Activated naive CD4-positive, alpha-beta T cell treated with anti-CD3 and anti-CD28 coated beads for 36 hours (primary cell): Measurements from ENCODE around the gene ZNF581. TPM values are rescaled to one million over a fixed set of nuclear protein-coding genes. Genes with fewer than 3 reads are reported as not detected.

ENCODE experiments used
- CTCF ChIA-PET: fragments of 350-600 bp; sonication (Branson Sonifier 250); formaldehyde crosslinking; loops from one replicate; lab custom pipeline; 2021; ENCODE audit warnings: antibody characterized with exemption; lab: Charles Lee
- DNase-seq: peaks from one replicate; pipeline ENCODE4 v3.0.0-alpha.2; 2020
- H3K27ac Mint-ChIP-seq: one replicate; pipeline ENCODE4 v1.8.0; 2021; ENCODE audit warnings: mild to moderate bottlenecking, mixed read lengths
- H3K27me3 Mint-ChIP-seq: one replicate; pipeline ENCODE4 v1.8.0; 2021; ENCODE audit warnings: low read depth, mixed read lengths
- H3K36me3 Mint-ChIP-seq: one replicate; pipeline ENCODE4 v1.8.0; 2021; ENCODE audit warnings: low read depth, mixed read lengths
- H3K4me1 Mint-ChIP-seq: one replicate; pipeline ENCODE4 v1.8.0; 2021; ENCODE audit warnings: low read depth, mixed read lengths
- H3K4me3 Mint-ChIP-seq: one replicate; pipeline ENCODE4 v1.8.0; 2021; ENCODE audit warnings: mild to moderate bottlenecking, moderate library complexity, mixed read lengths
- H3K9me3 Mint-ChIP-seq: one replicate; pipeline ENCODE4 v1.8.0; 2021; ENCODE audit warnings: mixed read lengths
- intact Hi-C: fragments of 100-400 bp; cut with micrococcal nuclease; formaldehyde crosslinking; loops from one replicate; pipeline ENCODE4 v1.15.1; 2023
- total RNA-seq, 2 experiments: library from RNA; stranded (reverse); gene quantifications; one replicate each; pipeline ENCODE4 v1.2.3, GENCODE V29; 2021

The ZNF581 gene
- total RNA-seq, 2 experiments from 2014 or later = 18.0 to 20.7 TPM

- Mint-ChIP-seq H3K4me3 (no peak overlapping the region), H3K4me1 (peaks cover 34% of the 10 kb centered on the region), H3K27me3 (no peaks in the 10 kb centered on the region), H3K9me3 (no peaks in the 10 kb centered on the region), H3K27ac (no peak overlapping the region), H3K36me3 (peaks cover 23% of the 10 kb centered on the region)
- CTCF ChIA-PET = interaction anchor here (0.6 kb wide), 1 partner anchor 26 kb away, joined by 4 read pairs; no protein-coding TSS in a partner anchor
- intact Hi-C loops = no loop called here
- DNase-seq = no peak
Observed at GRCh38 chr19:55613396-55613795, 30.1 kb upstream of the ZNF581 start.

DNA sequence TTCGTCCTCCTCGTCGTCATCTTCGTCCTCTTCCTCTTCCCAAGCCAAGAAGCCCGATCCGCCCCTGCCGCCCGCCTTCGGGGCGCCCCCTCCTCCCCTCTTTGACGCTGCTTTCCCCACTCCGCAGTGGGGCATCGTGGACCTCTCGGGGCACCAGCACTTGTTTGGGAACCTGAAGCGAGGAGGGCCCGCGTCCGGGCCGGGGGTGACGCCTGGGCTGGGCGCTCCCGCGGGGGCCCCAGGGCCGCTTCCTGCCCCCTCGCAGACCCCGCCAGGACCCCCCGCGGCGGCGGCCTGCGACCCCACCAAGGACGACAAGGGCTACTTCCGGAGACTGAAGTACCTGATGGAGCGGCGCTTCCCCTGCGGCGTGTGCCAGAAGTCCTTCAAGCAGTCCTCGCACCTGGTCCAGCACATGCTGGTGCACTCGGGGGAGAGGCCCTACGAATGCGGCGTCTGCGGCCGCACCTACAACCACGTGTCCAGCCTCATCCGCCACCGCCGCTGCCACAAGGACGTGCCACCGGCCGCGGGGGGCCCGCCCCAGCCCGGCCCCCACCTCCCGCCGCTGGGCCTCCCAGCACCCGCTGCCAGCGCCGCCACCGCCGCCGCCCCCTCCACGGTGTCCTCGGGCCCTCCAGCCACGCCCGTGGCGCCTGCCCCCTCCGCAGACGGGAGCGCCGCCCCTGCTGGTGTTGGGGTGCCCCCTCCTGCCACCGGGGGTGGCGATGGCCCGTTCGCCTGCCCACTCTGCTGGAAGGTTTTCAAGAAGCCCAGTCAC, 29.3 kb upstream of the ZNF581 start:
- H3K36me3 Mint-ChIP-seq = peaks cover 24% of the 10 kb centered on the region
- intact Hi-C loops = no loop called here
- H3K27me3 Mint-ChIP-seq = no peaks in the 10 kb centered on the region
- CTCF ChIA-PET = no interaction called here
- no peak for DNase-seq
- no peak overlapping the region for H3K4me3 Mint-ChIP-seq
- H3K27ac Mint-ChIP-seq = no peak overlapping the region
- peaks cover 30% of the 10 kb centered on the region for H3K4me1 Mint-ChIP-seq
- no peaks in the 10 kb centered on the region for H3K9me3 Mint-ChIP-seq

DNA sequence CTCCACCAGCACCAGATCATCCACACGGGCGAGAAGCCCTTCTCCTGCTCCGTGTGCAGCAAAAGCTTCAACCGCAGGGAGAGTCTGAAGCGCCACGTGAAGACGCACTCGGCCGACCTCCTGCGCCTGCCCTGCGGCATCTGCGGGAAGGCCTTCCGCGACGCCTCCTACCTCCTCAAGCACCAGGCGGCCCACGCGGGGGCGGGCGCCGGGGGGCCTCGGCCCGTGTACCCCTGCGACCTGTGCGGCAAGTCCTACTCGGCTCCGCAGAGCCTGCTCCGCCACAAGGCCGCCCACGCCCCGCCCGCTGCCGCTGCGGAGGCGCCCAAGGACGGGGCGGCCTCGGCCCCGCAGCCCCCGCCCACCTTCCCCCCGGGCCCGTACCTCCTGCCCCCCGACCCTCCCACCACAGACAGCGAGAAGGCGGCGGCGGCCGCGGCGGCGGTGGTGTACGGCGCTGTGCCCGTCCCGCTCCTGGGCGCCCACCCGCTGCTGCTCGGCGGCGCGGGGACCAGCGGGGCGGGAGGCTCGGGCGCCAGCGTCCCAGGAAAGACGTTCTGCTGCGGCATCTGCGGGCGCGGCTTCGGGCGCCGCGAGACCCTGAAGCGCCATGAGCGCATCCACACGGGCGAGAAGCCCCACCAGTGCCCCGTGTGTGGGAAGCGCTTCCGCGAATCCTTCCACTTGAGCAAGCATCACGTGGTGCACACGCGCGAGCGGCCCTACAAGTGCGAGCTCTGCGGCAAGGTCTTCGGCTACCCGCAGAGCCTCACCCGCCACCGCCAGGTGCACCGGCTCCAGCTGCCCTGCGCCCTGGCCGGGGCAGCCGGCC, 28.5 kb upstream of the ZNF581 start:
- CTCF ChIA-PET = no interaction called here
- DNase-seq = no peak
- H3K27me3 Mint-ChIP-seq = no peaks in the 10 kb centered on the region
- H3K4me3 Mint-ChIP-seq = no peak overlapping the region
- no peaks in the 10 kb centered on the region for H3K9me3 Mint-ChIP-seq
- peaks cover 23% of the 10 kb centered on the region for H3K36me3 Mint-ChIP-seq
- H3K27ac Mint-ChIP-seq = no peak overlapping the region
- H3K4me1 Mint-ChIP-seq = peaks cover 32% of the 10 kb centered on the region
- intact Hi-C loops = no loop called here

GRCh38 chr19:55615543-55616394, 27.7 kb upstream of the ZNF581 start:
- Mint-ChIP-seq H3K27ac (no peak overlapping the region), H3K4me3 (no peak overlapping the region), H3K36me3 (peaks cover 27% of the 10 kb centered on the region), H3K4me1 (peaks cover 35% of the 10 kb centered on the region), H3K27me3 (no peaks in the 10 kb centered on the region), H3K9me3 (no peaks in the 10 kb centered on the region)
- intact Hi-C loops = no loop called here
- DNase-seq = no peak
- CTCF ChIA-PET = no interaction called here

GRCh38 chr19:55616395-55616875, 27.0 kb upstream of the ZNF581 start:
- Mint-ChIP-seq H3K4me3 (no peak overlapping the region), H3K27ac (no peak overlapping the region), H3K36me3 (peaks cover 27% of the 10 kb centered on the region), H3K27me3 (no peaks in the 10 kb centered on the region), H3K9me3 (no peaks in the 10 kb centered on the region), H3K4me1 (peaks cover 35% of the 10 kb centered on the region)
- CTCF ChIA-PET = no interaction called here
- intact Hi-C loops = no loop called here
- no peak for DNase-seq

DNA sequence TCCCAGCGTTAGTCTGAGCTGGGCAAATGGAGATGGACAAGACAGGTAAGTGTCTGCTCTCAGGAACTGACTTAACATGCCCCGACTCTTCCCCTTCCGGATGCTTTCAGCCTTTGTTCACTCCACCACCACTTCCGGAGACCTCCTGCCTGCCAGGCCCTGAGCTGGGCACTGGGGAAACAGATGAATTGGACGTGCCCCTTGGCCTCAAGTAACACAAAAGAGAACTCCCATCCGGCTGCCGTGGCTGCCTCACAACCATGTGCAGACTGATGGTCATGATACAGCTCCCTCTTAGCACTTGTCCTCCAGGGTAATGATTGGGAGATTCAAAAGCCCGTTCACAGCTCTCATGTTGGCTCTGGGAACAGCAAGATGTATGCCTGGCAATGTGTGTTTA, 26.0 kb upstream of the ZNF581 start:
- no peaks in the 10 kb centered on the region for H3K9me3 Mint-ChIP-seq
- H3K27ac Mint-ChIP-seq = peak overlapping the region; percentile 30
- peaks cover 27% of the 10 kb centered on the region for H3K36me3 Mint-ChIP-seq
- peaks cover 27% of the 10 kb centered on the region for H3K4me1 Mint-ChIP-seq
- CTCF ChIA-PET = interaction anchor here (0.8 to 1.4 kb wide), 2 partner anchors 11 to 15 kb away, joined by 3 to 5 read pairs; no protein-coding TSS in a partner anchor
- DNase-seq = no peak
- no peak overlapping the region for H3K4me3 Mint-ChIP-seq
- H3K27me3 Mint-ChIP-seq = no peaks in the 10 kb centered on the region
- intact Hi-C loops = no loop called here

- no peak for DNase-seq
- peaks cover 21% of the 10 kb centered on the region for H3K36me3 Mint-ChIP-seq
- H3K9me3 Mint-ChIP-seq = no peaks in the 10 kb centered on the region
- H3K4me1 Mint-ChIP-seq = peaks cover 30% of the 10 kb centered on the region
- H3K27ac Mint-ChIP-seq = no peak overlapping the region
- CTCF ChIA-PET = interaction anchor here (1.1 to 3.2 kb wide), 3 partner anchors 12 to 14 kb away, joined by 3 to 18 read pairs (median 5); partner anchors contain the start of gene ZNF865
- H3K4me3 Mint-ChIP-seq = no peak overlapping the region
- no peaks in the 10 kb centered on the region for H3K27me3 Mint-ChIP-seq
- intact Hi-C loops = no loop called here
Observed at GRCh38 chr19:55618426-55618825, 25.0 kb upstream of the ZNF581 start.

DNA sequence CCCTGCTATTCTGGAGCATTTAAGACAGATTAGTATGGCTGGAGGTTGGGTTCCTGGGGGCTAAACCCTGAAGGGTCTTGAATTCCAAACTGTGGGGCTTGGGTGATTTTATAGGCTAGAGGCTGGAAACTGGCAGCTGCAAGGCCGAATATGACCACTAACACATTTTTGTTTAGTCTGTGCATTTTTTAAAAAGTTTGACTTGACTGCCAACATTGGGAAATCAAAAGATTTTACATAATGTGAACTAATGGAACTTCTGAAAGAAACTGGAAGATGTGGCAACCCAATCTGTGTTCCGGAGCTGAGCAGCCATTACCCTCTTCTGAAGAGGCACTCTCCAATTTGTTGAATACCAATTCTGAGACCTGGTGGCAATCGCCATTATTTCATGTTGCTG, 24.2 kb upstream of the ZNF581 start:
- H3K36me3 Mint-ChIP-seq = peaks cover 20% of the 10 kb centered on the region
- H3K27me3 Mint-ChIP-seq = no peaks in the 10 kb centered on the region
- no peak overlapping the region for H3K4me3 Mint-ChIP-seq
- H3K4me1 Mint-ChIP-seq = peaks cover 36% of the 10 kb centered on the region
- intact Hi-C loops = no loop called here
- H3K9me3 Mint-ChIP-seq = no peaks in the 10 kb centered on the region
- H3K27ac Mint-ChIP-seq = no peak overlapping the region
- DNase-seq = no peak
- CTCF ChIA-PET = interaction anchor here (0.6 to 3.2 kb wide), 5 partner anchors 11 to 115 kb away, joined by 3 to 18 read pairs (median 3); partner anchors contain the start of gene ZNF865

DNA sequence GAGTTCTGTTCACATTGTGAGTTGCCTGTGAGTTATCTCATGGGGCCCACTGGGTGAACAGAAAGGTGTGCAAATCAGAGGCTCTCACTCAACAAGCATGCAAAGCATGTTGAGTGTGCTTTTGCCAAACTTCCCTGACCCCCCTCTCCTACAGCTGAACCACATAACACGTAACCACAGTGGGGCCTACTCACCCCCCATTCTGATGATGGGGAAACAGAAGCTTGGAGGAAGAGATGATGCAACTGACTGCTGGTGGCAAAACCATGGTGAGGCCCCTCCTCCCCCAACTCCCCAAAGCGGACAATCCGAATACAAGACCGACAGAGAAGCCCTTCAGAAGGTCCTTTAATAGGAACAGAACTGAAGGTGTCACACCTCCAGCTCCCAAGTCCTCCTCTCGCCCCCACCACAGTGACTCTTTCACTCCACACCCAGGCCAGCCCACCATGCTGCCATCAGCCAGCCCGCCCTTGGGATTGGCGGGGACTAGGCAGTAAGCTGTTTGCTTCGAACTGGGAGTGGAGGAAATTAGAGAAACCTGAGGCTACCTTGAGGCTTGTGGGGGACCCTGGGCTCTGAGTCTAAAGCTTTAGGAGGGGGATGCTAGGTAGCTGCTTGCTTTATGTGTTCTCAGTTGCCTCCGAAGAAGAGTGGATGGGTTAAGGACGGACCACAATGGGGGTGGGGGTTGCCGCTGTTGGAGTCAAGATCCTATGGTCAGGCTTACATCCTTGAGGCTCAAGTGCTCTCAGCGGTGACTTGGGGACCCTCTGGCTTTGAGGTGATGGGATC, 22.8 kb upstream of the ZNF581 start:
- Mint-ChIP-seq H3K4me1 (peaks cover 43% of the 10 kb centered on the region), H3K4me3 (peak overlapping the region; percentile 9), H3K27ac (peak overlapping the region; percentile 74), H3K9me3 (no peaks in the 10 kb centered on the region), H3K27me3 (no peaks in the 10 kb centered on the region), H3K36me3 (peaks cover 18% of the 10 kb centered on the region)
- CTCF ChIA-PET = interaction anchor here (0.8 to 3.2 kb wide), 3 partner anchors 11 to 117 kb away, joined by 3 to 18 read pairs (median 4); partner anchors contain the start of gene ZNF865
- peak; percentile 60 for DNase-seq
- intact Hi-C loops = no loop called here

- peaks cover 18% of the 10 kb centered on the region for H3K36me3 Mint-ChIP-seq
- no peak overlapping the region for H3K4me3 Mint-ChIP-seq
- H3K27ac Mint-ChIP-seq = no peak overlapping the region
- CTCF ChIA-PET = interaction anchor here (3.2 kb wide), 1 partner anchor 15 kb away, joined by 18 read pairs; the partner anchor contains the start of gene ZNF865
- peaks cover 49% of the 10 kb centered on the region for H3K4me1 Mint-ChIP-seq
- no peak for DNase-seq
- no peaks in the 10 kb centered on the region for H3K27me3 Mint-ChIP-seq
- H3K9me3 Mint-ChIP-seq = no peaks in the 10 kb centered on the region
- intact Hi-C loops = no loop called here
Observed at GRCh38 chr19:55621205-55621672, 22.2 kb upstream of the ZNF581 start.

DNA sequence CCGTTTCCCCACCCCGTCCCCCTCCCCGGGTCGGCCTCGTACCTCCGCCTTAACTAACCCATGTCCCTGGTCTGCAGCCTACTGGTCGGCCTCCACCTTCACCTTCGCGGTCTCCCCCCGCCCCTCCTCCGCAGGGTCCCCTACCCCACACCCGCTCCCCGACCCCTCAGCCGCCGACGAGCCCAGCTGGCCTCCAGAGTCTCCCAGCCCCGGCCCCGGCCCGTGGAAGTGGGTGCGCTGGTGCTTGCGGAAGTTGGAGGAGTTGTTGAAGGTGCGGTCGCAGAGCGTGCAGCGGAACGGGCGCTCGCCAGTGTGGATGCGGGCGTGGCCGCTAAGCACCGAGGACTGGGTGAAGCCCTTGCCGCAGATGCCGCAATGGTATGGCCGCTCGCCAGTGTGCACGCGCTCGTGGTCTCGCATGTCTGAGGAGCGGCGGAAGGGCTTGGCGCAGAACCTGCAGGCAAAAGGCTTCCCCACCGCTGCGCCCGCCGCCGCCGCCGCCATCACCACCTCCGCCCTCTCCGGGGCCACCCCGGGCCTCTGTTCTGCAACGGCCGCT, 21.7 kb upstream of the ZNF581 start:
- peaks cover 53% of the 10 kb centered on the region for H3K4me1 Mint-ChIP-seq
- no peak overlapping the region for H3K4me3 Mint-ChIP-seq
- H3K36me3 Mint-ChIP-seq = peaks cover 17% of the 10 kb centered on the region
- CTCF ChIA-PET = no interaction called here
- DNase-seq = no peak
- no peaks in the 10 kb centered on the region for H3K9me3 Mint-ChIP-seq
- no peak overlapping the region for H3K27ac Mint-ChIP-seq
- intact Hi-C loops = no loop called here
- no peaks in the 10 kb centered on the region for H3K27me3 Mint-ChIP-seq
